ENCODE measurements around the gene PRR20G. TPM values are rescaled to one million over a fixed set of nuclear protein-coding genes. Genes with fewer than 3 reads are reported as not detected.

PRR20G gene
- total and polyA plus RNA-seq, 2 of the 8 experiments (the other 6 are each of a cell fraction or from before 2014, with no cell fraction given), result 0.24 TPM; not detected in 1

GRCh38 chr3:127320529-127321121 lies 32.8 kb upstream of the PRR20G start:
- ChIA-PET POLR2A (ENCODE audit: partially characterized antibody) (no interaction called here), CTCF (ENCODE audit: partially characterized antibody) (interaction anchor here (0.6 to 2.1 kb wide), 2 partner anchors 32 to 424 kb away, joined by 4 to 5 read pairs; no protein-coding TSS in a partner anchor)
- H2AFZ ChIP-seq (ENCODE audit: low read length), result no peak overlapping the region
- no peak overlapping the region for H2BK5ac ChIP-seq (ENCODE audit: low read depth, low read length)
- peaks cover 1 to 4% of the 10 kb centered on the region in 2 experiments; a peak in 1 of 4 replicates for H3K9me3 ChIP-seq (ENCODE audit: insufficient read depth in 2 of 2, low read depth in 1 of 2, low read length in 1 of 2)
- no peak overlapping the region for H3K9ac ChIP-seq (replicated peaks in 1 of 4; ENCODE audit: extremely low read depth in 1 of 4, low read depth in 3 of 4, low read length in 3 of 4)
- no peak overlapping the region for H2BK120ac ChIP-seq (replicated peaks; ENCODE audit: low read depth, low read length)
- TF ChIP-seq JUND (IDR thresholded peaks at IDR 0.05; ENCODE audit: low read length) (0 out of 2 replicates have a peak, but pooled peaks have one; percentile 43), SIN3A (conservative IDR thresholded peaks at IDR 0.05 in 1 of 2, IDR thresholded peaks at IDR 0.05 in 1 of 2; ENCODE audit: low read depth in 1 of 2, low read length in 2 of 2) (0 out of 4 replicates have a peak, but pooled peaks have one; percentile 55 to 65), POU5F1 (IDR thresholded peaks at IDR 0.05; ENCODE audit: low read depth, low read length) (no peak), CREB1 (IDR thresholded peaks at IDR 0.05) (peak; percentile 44; the same call in 1 of the 2 replicates)
- H2BK15ac ChIP-seq (ENCODE audit: low read length), result no peak overlapping the region
- no peak overlapping the region for H3K56ac ChIP-seq (replicated peaks; ENCODE audit: insufficient read length, low read depth, low read length)
- no peak overlapping the region for H3K4me3 ChIP-seq (ENCODE audit: extremely low read depth in 1 of 4, insufficient read depth in 2 of 4, low read depth in 3 of 4, low read length in 4 of 4)
- H3K23ac ChIP-seq (ENCODE audit: insufficient read length), result no peak overlapping the region
- no peaks in the 10 kb centered on the region for H3K79me1 ChIP-seq (ENCODE audit: low read depth, low read length)
- no peaks in the 10 kb centered on the region for H3K79me2 ChIP-seq (ENCODE audit: control insufficient read depth in 1 of 2, insufficient read depth in 2 of 2, low read length in 2 of 2)
- FAIRE-seq, result no peak
- H3K14ac ChIP-seq (ENCODE audit: insufficient read length), result no peak overlapping the region
- no peak overlapping the region for H4K8ac ChIP-seq (ENCODE audit: extremely low read depth, insufficient read depth, low read length)
- H4K91ac ChIP-seq (replicated peaks; ENCODE audit: insufficient read length, low read length), result no peak overlapping the region
- H4K20me1 ChIP-seq (replicated peaks in 1 of 2; ENCODE audit: control insufficient read depth in 1 of 2, insufficient read depth in 2 of 2, low read length in 2 of 2), result no peaks in the 10 kb centered on the region
- H2BK20ac ChIP-seq (ENCODE audit: low read length), result no peak overlapping the region
- DNase-seq (ENCODE audit: low read depth in 1 of 2, low spot score in 2 of 2), result no peak
- 85% methylated on average over 4 of the region's 4 CpGs; no CpG with 5 or more reads in 1 of the 2 experiments for WGBS, 2 experiments (ENCODE audit: extremely low coverage in 1 of 2, insufficient coverage in 1 of 2, insufficient read length in 1 of 2, insufficient replicate concordance in 2 of 2, low coverage in 1 of 2, low lambda C conversion rate in 2 of 2, missing lambda C conversion rate in 1 of 2)
- H3K36me3 ChIP-seq (ENCODE audit: control insufficient read depth in 2 of 4, insufficient read depth in 4 of 4, low read length in 3 of 4), result no peaks in the 10 kb centered on the region
- H3K4me2 ChIP-seq (ENCODE audit: insufficient read depth in 1 of 2, low read depth in 2 of 2, low read length in 2 of 2), result no peak overlapping the region
- H3K23me2 ChIP-seq (ENCODE audit: low read depth, low read length), result peaks cover 2% of the 10 kb centered on the region; the same call in 1 of the 2 replicates
- no peak overlapping the region for H4K5ac ChIP-seq (ENCODE audit: insufficient read length, low read depth, low read length)
- no peak overlapping the region for H3K27ac ChIP-seq (ENCODE audit: low read depth, low read length)
- no peak overlapping the region for H3K18ac ChIP-seq (ENCODE audit: extremely low read depth, low read length)
- H2BK12ac ChIP-seq (ENCODE audit: low read depth, low read length), result no peak overlapping the region
- no peaks in the 10 kb centered on the region for H3K4me1 ChIP-seq (replicated peaks in 1 of 4; ENCODE audit: control insufficient read depth in 3 of 4, insufficient read depth in 4 of 4, low read length in 3 of 4)
- no peaks in the 10 kb centered on the region; a peak in 1 of 7 replicates for H3K27me3 ChIP-seq (replicated peaks in 1 of 4; ENCODE audit: control insufficient read depth in 3 of 4, extremely low read depth in 1 of 4, insufficient read depth in 3 of 4, low read length in 3 of 4)
- H2AK5ac ChIP-seq (ENCODE audit: low read depth, low read length), result no peak overlapping the region
- no peak overlapping the region for H3K4ac ChIP-seq (replicated peaks; ENCODE audit: insufficient read length, low read depth, low read length)
